Measurements from ENCODE around the gene KRTAP10-2. TPM values are rescaled to one million over a fixed set of nuclear protein-coding genes. Genes with fewer than 3 reads are reported as not detected.

Gene KRTAP10-2
- total RNA-seq = not detected in 2 replicates

GRCh38 chr21:44551340-44551961, at the start of gene KRTAP10-2:
KRTAP10-2 (minus strand) TSS chr21:44551505; CDS start chr21:44551458, 47 bp downstream.

GRCh38 chr21:44600118-44600978, 49.0 kb upstream of the KRTAP10-2 start, which contains the start of gene KRTAP10-7:
KRTAP10-7 (plus strand) TSS chr21:44600597; CDS start chr21:44600622, 25 bp downstream.

GRCh38 chr21:44592446-44593311, 41.4 kb upstream of the KRTAP10-2 start, which contains the start of gene KRTAP10-6:
KRTAP10-6 (minus strand) TSS chr21:44592505; CDS start chr21:44592484, 21 bp downstream.

GRCh38 chr21:44580231-44580821, 29.0 kb upstream of the KRTAP10-2 start, which contains the start of gene KRTAP10-5:
KRTAP10-5 (minus strand) TSS chr21:44580604; CDS start chr21:44580578, 26 bp downstream.

GRCh38 chr21:44573630-44574456, 22.5 kb upstream of the KRTAP10-2 start, which contains the start of gene KRTAP10-4:
KRTAP10-4 (plus strand) TSS chr21:44573729; CDS start chr21:44573759, 30 bp downstream.

GRCh38 chr21:44558695-44559094, 7.4 kb upstream of the KRTAP10-2 start, which contains the start of gene KRTAP10-3:
KRTAP10-3 (minus strand) TSS chr21:44558795; CDS start chr21:44558715, 80 bp downstream.

GRCh38 chr21:44539991-44540666, 11.2 kb downstream of the KRTAP10-2 start, which contains the start of gene KRTAP10-1:
KRTAP10-1 (minus strand) TSS chr21:44540195; CDS start chr21:44540150, 45 bp downstream.

Other genes with a start within 250 kb of the KRTAP10-2 start
- gene CFAP410, start 212.1 kb downstream of the KRTAP10-2 start, total RNA-seq = 11.2 and 15.1 TPM in 2 replicates
- 0.46 TPM in 1 of 2 replicates, not detected in the other for gene TRPM2, start 197.9 kb downstream of the KRTAP10-2 start, total RNA-seq
- 1.9 and 3.3 TPM in 2 replicates for gene LRRC3, start 96.0 kb downstream of the KRTAP10-2 start, total RNA-seq
- not detected in 2 replicates for gene KRTAP10-1, start 11.3 kb downstream of the KRTAP10-2 start, total RNA-seq
- gene KRTAP10-3, start 7.3 kb upstream of the KRTAP10-2 start, total RNA-seq = not detected in 2 replicates
- not detected in 2 replicates for gene KRTAP10-4, start 22.2 kb upstream of the KRTAP10-2 start, total RNA-seq
- not detected in 2 replicates for gene KRTAP10-5, start 29.1 kb upstream of the KRTAP10-2 start, total RNA-seq
- gene KRTAP10-6, start 41.0 kb upstream of the KRTAP10-2 start, total RNA-seq = not detected in 2 replicates
- gene KRTAP10-7, start 49.1 kb upstream of the KRTAP10-2 start, total RNA-seq = not detected in 2 replicates
- not detected in 2 replicates for gene KRTAP10-8, start 60.6 kb upstream of the KRTAP10-2 start, total RNA-seq
- not detected in 2 replicates for gene KRTAP10-9, start 75.6 kb upstream of the KRTAP10-2 start, total RNA-seq
- gene KRTAP10-10, start 85.9 kb upstream of the KRTAP10-2 start, total RNA-seq = not detected in 2 replicates
- not detected in 2 replicates for gene KRTAP10-11, start 94.9 kb upstream of the KRTAP10-2 start, total RNA-seq
- not detected in 2 replicates for gene KRTAP12-4, start 103.2 kb upstream of the KRTAP10-2 start, total RNA-seq
- gene KRTAP12-3, start 106.4 kb upstream of the KRTAP10-2 start, total RNA-seq = not detected in 2 replicates
- not detected in 2 replicates for gene KRTAP12-2, start 115.4 kb upstream of the KRTAP10-2 start, total RNA-seq
- gene KRTAP12-1, start 130.7 kb upstream of the KRTAP10-2 start, total RNA-seq = not detected in 2 replicates
- gene KRTAP10-12, start 145.7 kb upstream of the KRTAP10-2 start, total RNA-seq = not detected in 2 replicates
- not detected in 2 replicates for gene TSPEAR, start 160.1 kb upstream of the KRTAP10-2 start, total RNA-seq